CD4-positive, alpha-beta T cell treated with Interleukin-4 for 1 hour (primary cell): ENCODE results near the gene ABCA7.
"Not testable (repeated sequence)": the region's sequence is repeated elsewhere in the genome, so short reads cannot be mapped to it uniquely, and the experiment has no call there.

Experiments
- DNase-seq, 2 donors: peaks; one replicate each; pipeline ENCODE4 v3.0.0-alpha.2; 2020 to 2022

ABCA7 gene

DNA sequence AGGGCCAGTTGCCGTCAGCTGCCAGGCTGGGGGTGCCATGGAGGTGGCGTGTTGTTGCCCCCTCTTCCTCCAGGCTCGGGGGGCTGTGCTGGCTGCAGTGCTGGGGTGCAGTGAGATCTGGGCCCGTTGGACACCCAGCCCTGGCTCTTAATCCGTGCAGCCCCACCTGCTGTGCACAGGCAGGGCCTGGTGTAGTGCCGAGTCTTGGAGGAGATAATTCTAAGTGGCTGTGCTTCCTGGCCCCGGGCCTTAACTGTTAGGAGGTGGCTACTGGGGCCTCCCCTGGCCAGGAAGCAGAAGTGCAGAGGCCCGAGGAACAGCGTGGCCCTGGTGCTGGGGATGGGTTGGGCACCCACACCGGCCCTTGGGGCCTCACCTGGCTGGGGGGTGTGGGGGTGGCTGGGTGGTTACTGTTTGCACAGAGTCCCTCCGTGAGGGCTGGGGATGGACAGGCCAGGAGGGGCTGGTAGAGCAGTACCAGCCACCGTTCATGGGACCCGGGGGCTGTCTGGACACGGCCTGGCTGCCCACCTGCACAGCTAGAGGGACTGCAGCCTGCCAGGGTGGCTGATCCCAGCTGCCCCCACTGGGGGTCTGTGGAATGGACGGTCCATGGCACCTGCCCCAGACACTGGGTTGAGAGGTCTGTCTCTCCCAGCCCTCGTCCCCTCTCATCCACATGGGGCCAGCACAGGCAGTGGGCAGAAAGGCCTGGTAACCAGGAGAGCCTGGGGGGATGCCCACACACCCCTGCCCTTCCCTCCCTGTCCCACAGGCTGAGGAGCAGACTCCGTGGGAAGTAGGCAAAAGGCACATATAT is 67.1 kb downstream of the ABCA7 start:
- no peak for DNase-seq

DNA sequence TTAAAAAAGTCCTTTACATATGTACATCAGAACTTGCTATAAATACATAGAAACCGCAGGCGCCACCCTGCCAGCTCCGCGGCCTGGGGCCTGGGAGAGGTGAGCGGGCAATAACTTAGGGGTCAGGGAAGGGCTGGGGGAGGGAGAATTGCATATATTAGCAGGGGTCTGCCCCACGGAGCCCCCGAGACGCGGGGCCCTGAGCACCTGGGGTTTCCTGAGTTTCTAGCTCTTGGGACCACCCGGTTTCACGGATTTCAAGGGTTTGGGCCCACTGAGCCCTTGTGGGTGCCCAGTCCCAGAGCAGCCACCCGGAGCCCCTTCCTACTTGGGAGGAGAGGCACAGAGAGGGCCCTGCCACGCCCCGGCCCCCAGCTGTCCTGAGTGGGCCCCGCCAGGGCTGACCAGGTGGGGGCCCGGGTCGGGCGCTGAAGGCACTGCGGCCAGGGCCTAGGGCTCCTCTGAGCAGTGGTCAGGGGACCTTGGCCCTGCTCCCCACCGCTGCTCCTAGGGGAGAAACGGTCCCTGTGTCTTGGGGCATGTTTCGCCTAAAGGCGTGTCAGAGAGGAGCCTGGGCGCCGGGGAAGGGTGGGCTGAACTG is 67.9 kb downstream of the ABCA7 start:
- no peak for DNase-seq

DNA sequence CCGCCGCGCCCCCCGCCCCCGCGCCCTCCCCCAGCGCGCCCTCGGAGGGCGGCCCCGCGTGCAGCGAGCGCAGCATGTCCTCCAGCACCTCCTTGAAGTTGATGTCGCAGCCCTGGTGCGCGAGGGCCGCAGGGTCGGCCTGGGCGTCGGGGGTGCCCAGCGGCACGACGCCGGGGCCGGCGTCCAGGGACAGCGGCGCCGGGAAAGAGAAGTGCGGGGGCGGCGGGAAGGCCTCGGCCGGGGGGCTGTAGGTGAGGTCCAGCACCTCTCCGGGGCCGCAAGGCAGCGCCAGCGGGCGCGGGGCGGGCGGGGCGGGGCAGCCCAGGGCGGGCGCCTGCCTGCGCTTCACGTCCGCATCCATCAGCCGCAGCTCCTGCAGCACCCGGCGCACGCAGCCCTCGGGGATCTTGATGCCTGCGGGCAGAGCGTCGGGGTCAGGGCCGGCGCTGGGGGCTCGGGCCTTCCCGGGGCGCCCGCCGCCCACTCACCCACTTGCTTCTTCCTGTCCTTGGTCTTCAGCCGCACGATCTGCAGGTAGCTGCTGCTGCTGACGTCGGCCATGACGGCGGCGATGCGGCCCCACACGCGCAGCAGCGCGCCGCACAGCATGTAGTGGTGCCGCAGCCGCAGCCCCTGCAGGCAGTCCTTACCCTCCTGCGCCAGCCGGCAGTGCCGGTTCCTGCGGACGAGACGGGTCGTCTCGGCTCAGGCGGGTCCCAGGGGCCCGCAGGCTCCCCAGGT is 68.6 kb downstream of the ABCA7 start:
- no peak for DNase-seq

DNA sequence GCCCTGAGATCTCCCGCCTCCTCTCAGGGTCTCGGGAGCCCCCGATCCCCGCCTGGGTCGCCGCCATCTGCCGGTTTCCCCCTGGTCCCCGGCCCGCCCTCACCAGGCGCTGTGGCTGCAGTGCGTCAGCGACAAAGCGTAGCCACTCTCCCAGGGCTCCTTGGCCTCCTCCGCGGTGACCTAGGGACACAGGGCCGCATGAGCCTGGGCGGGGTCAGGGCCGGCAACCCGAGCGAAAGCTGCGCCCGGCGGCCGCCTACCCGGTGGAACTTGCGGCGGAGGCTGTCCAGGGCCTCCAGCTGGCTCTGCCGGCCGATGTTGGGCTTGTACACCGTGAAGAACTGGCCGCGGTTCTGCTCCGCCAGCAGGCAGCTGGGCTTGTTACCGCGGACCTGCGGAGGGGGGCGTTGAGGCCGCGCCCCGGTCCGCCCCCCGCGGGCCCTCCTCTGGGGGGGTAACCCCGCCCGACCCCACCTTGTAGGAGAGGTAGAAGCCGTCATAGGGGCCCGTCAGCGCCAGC is 69.2 kb downstream of the ABCA7 start:
- DNase-seq, result no peak

DNA sequence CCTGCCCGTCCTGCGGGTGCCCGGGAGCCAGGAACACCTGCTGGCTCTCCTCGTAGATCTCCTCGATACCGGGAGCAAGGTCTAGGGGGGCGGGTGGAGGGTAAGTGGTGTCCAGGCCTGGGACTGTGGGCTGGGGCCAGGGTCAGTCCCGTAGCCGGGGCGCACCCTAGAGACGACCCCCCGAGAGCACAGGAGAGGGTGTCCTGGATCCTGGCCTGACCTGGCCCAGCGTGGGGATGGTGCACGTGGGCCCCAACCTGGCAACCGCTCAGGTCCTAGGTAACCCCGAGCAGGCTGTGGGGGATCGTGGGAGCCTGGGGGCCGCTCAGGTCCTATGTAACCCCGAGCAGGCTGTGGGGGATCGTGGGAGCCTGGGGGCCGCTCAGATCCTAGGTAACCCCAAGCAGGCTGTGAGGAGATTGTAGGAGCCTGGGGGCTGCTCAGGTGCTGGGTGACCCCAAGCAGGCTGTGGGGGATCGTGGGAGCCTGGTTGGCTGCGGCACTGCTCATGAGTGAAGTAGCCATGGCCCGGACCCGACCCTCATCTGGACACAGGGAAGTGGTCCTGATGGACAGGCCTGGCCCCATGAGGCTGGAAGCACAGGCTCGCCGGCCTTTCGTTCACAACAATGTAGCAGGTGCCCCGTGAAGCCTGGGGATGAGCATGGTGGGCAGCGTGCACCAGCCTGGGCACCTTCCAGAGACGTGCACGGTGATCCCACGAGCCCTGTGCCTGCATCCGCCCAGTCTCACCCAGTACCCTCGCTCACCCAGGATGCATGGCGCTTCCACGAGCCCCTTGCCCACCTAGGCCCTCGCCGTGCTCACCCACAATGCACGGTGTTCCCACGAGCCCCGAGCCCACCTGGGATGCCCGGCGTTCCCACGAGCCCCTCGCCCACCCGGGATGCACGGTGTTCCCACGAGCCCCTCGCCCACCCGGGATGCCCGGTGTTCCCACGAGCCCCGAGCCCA is 70.1 kb downstream of the ABCA7 start:
- no peak for DNase-seq

DNA sequence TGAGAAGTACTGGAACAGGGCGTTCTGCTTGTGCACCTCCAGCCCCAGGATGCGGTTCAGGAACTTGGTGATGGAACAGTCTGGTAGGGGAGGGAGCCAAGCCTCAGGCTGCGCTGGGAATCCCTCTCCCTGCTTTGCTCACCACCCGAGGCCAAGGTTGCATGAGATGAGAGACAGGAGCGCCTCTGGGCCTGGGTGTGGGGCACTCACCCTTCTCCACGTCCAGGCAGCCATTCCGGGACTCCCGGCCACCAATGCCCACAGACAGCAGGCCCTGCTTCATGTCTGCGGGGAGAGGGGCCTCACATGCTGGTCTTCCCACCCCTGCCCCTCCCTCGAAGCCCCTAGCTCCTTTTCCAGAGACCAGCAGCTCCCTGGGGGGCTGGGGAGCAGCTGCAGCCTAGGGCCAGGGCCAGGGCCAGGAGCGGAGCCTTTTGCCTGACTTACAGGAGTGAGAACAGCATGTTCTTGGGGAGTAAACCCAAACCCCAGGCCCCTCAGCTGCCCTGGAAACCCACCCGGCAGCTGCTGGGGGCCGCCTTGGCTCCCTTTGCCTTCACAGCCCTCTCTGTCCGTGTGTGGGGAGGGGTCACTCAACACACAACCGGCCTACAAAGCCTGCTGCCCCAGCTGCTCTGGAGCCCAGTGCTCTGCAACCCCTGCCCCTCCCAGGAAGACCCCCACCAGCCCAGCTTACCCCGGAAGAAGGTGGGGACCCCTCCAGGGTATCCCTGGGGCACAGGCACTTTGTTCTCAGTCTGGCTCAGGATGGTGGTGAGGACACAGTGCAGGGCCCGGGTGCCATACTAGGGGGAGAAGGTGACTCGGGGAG is 71.1 kb downstream of the ABCA7 start:
- no peak for DNase-seq

DNA sequence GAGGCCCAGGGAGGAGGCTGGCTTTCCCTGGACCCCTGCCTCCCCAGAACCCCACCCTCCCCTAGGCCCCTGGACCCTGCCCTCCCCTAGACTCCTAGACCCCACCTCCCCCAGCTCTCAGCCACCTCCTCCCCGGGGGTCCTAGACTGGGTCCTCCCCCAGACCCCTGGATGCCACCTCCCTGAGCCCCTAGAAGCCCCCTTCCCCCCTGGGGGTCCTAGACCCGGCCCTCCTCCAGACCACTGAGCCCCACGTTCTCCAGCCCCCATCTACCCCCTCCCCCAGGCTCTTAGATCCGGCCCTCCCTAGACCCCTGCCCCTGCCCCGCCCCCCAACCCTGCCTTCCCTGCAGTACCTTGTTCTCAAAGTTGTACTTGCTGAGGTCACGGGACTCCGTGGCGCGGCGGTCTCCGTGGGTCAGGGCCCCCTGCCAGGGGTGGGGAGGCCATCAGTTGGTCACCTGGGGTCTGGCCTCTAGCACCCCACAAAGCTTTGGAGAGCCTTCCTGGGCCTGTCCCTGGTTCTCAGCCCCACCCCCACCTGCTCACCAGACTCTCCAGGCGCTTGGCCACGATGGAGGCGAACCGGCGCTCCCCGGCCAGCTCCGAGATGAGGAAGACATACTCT is 71.8 kb downstream of the ABCA7 start:
- DNase-seq, result no peak

DNA sequence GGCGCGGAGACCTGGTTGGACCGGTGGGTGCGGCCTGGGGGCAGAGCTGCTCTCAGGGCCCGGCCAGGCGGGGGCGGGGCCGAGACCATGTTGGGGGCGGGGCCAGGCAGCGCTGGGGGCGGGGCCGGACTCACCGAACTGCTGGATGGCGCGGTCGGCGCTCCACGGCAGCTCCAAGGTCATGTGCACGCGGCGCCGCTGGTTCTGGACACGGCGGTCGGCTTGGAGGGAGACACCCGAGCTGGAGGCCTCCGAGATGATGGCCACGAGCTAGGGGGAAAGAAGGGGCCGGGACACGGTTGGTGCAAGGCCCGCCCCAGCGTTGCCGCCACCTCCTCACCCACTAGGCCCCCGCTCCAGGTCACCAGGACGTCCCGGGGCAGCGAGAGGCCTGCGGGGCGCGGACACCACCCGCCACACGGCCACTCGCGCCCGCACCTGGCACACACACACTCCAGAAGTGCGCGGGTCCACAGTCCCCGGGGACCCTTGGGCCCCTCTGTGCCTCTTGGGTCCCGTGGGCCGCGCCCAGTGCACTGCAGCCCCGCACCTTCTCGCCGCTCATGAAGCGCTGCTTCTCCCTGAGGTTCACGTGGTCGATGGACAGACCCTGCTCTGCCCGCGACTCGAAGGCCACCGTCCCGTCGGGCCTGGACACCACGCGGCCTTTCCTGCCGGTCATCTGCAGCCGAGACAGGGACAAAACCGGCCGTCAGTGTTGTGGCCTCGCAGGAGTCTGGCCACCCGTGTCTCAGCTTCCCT is 72.5 kb downstream of the ABCA7 start:
- DNase-seq, result no peak

DNA sequence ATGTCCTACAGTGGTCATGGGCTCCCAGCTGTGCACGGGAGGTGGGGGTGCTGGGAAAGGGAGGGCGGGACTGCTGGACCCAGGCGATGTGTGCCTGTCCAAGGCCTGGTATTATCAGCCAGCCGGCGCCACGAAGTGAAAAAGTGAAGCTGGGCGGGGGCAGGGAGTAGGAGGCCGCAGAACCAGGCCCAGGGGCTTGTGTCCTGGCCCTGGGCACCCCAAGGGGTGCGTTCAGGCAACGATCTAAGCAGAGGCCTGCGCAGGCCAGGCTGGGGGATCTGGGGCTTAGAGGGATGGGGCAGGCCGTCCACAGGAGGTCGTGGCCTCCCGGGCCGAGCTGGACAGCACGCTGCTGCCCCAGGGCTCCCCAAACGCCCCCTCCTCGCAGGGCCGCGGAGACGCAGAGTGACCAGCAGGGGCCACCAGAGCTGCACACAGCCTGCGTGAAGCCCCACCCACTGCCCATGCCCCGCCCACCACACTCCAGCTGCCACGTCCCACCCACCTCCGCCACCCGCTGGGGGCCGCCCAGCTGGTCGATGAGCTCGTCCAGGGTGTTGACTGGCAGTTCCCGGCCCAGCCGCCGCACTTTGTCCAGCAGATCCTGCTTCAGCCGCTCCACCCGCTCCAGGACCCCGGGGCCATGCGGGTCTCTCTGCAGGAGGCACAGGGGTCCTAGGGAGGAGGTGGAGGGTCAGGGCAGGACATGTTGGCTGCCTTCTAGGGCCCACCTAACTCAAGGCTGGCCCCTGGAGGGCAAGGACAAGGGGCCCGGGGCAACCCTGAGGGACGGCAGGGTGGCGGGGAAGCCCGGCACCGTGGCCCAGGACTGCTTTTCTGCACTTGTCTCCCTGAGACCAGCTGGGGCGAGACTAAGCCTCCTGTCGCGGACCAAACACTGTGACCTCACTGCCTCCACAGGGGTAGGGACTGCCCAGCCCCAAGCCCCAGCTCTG is 73.4 kb downstream of the ABCA7 start:
- peak; percentile 88 to 89 for DNase-seq

DNA sequence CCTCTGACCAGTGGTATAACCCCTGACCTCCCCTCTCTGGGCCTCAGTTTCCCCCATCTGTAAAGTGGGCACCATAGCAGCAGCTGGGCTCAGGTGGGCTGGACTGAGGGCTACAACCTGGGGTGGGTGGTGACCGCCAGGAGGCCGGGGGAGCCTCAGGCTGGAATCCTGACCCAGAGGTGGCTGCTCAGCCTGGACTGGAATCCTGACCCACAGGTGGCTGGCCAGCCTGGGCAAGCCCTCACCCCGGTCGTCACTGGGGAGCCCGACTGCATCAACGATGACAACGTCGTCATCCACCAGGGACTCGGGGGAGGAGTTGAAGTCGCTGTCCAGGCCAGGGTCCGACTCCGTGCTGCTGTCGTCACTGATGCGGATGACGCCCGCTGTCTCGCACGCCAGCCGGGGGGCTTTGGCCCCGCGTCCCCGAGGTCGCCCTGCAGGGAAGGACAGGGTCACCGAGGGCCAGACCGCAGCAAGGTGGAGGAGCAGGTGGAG is 74.1 kb downstream of the ABCA7 start:
- no peak for DNase-seq

DNA sequence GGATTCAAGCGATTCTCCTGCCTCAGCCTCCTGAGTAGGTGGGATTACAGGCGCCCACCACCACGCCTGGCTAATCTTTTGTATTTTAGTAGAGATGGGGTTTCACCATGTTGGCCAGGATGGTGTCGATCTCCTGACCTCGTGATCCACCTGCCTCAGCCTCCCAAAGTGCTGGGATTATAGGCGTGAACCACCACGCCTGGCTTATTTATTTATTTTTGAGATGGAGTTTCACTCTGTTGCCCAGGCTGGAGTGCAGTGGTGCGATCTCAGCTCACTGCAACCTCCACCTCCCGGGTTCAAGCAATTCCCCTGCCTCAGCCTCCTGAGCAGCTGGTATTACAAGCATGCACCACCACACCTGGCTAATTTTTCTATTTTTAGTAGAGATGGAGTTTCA is 74.8 kb downstream of the ABCA7 start:
- not testable (repeated sequence) for DNase-seq
